Activated CD8-positive, alpha-beta memory T cell treated with anti-CD3 and anti-CD28 coated beads for 36 hours (primary cell): ENCODE measurements around the gene TMEM63C. TPM values are rescaled to one million over a fixed set of nuclear protein-coding genes. Genes with fewer than 3 reads are reported as not detected.
"Not testable (repeated sequence)": the region's sequence is repeated elsewhere in the genome, so short reads cannot be mapped to it uniquely, and the experiment has no call there.

ENCODE experiments used
- CTCF ChIA-PET: fragments of 350-600 bp; sonication (Branson Sonifier 250); formaldehyde crosslinking; loops from one replicate; lab custom pipeline; 2021; ENCODE audit warnings: antibody characterized with exemption; lab: Charles Lee
- POLR2A ChIA-PET: fragments of 350-600 bp; sonication (Branson Sonifier 250); formaldehyde crosslinking; loops from one replicate; lab custom pipeline; 2021; ENCODE audit warnings: antibody characterized with exemption; lab: Charles Lee
- total RNA-seq, 2 experiments: library from RNA; stranded (reverse); gene quantifications; one replicate each; pipeline ENCODE4 v1.2.3, GENCODE V29; 2021

Gene TMEM63C
- total RNA-seq, 2 experiments from 2014 or later = 0.51 to 1.3 TPM

- ChIA-PET CTCF (no interaction called here), POLR2A (no interaction called here)
These were observed 84.2 kb downstream of the TMEM63C start for GRCh38 chr14:77265561-77266335.

GRCh38 chr14:77266336-77266735, 84.7 kb downstream of the TMEM63C start:
- ChIA-PET CTCF (no interaction called here), POLR2A (no interaction called here)

- ChIA-PET POLR2A (no interaction called here), CTCF (no interaction called here)
These were observed 86.5 kb downstream of the TMEM63C start for GRCh38 chr14:77267937-77268699.

GRCh38 chr14:77268989-77269600, 87.5 kb downstream of the TMEM63C start:
- ChIA-PET CTCF (no interaction called here), POLR2A (no interaction called here)

- POLR2A ChIA-PET = no interaction called here
These were observed 88.9 kb downstream of the TMEM63C start for GRCh38 chr14:77270361-77271112.

GRCh38 chr14:77271113-77271710, 89.6 kb downstream of the TMEM63C start, which contains the start of gene NGB:
NGB (minus strand) TSS chr14:77271206; CDS start chr14:77270937, 269 bp downstream.
- POLR2A ChIA-PET = no interaction called here
- CTCF ChIA-PET = no interaction called here

More at GRCh38 chr14:77270361-77271112, 88.9 kb downstream of the TMEM63C start:
- CTCF ChIA-PET = no interaction called here

- CTCF ChIA-PET = no interaction called here
These were observed 90.7 kb downstream of the TMEM63C start for GRCh38 chr14:77272261-77272660.

GRCh38 chr14:77273796-77274195, 92.2 kb downstream of the TMEM63C start:
- ChIA-PET CTCF (no interaction called here), POLR2A (no interaction called here)

More at GRCh38 chr14:77272261-77272660, 90.7 kb downstream of the TMEM63C start:
- POLR2A ChIA-PET = no interaction called here

- CTCF ChIA-PET = no interaction called here
- POLR2A ChIA-PET = no interaction called here
These were observed 93.5 kb downstream of the TMEM63C start for GRCh38 chr14:77275041-77275580.

GRCh38 chr14:77275601-77276017, 94.0 kb downstream of the TMEM63C start:
- ChIA-PET CTCF (no interaction called here), POLR2A (no interaction called here)

GRCh38 chr14:77276295-77276935, 94.8 kb downstream of the TMEM63C start:
- ChIA-PET POLR2A (no interaction called here), CTCF (no interaction called here)

GRCh38 chr14:77276959-77277358, 95.4 kb downstream of the TMEM63C start:
- ChIA-PET POLR2A (no interaction called here), CTCF (no interaction called here)

GRCh38 chr14:77278461-77279230, 97.0 kb downstream of the TMEM63C start:
- ChIA-PET CTCF (interaction anchor here (1.1 kb wide), 1 partner anchor 37 kb away, joined by 3 read pairs; no protein-coding TSS in a partner anchor), POLR2A (no interaction called here)

- POLR2A ChIA-PET = no interaction called here
- CTCF ChIA-PET = interaction anchor here (1.1 kb wide), 1 partner anchor 36 kb away, joined by 3 read pairs; no protein-coding TSS in a partner anchor
These were observed 98.1 kb downstream of the TMEM63C start for GRCh38 chr14:77279719-77280118.

- POLR2A ChIA-PET = not testable (repeated sequence)
- CTCF ChIA-PET = interaction anchor here (0.8 kb wide), 1 partner anchor 23 kb away, joined by 4 read pairs; no protein-coding TSS in a partner anchor
These were observed 99.3 kb downstream of the TMEM63C start for GRCh38 chr14:77280921-77281320.

GRCh38 chr14:77281852-77282410, 100.3 kb downstream of the TMEM63C start:
- CTCF ChIA-PET = no interaction called here
- POLR2A ChIA-PET = no interaction called here

GRCh38 chr14:77284066-77284465, 102.5 kb downstream of the TMEM63C start:
- CTCF ChIA-PET = no interaction called here

More at GRCh38 chr14:77284066-77284465, 102.5 kb downstream of the TMEM63C start:
- POLR2A ChIA-PET = no interaction called here
